Nephron progenitor cell (in vitro differentiated cells): ENCODE measurements around the gene ANO9.

Experiments used
- DNase-seq: peaks from one replicate; pipeline ENCODE4 v3.0.0; 2021
- H3K27ac Mint-ChIP-seq: 2 replicates; pipeline ENCODE4 v1.8.0; 2021; ENCODE audit warnings: mild to moderate bottlenecking, moderate library complexity, mixed read lengths
- H3K27me3 Mint-ChIP-seq: 2 replicates; pipeline ENCODE4 v1.8.0; 2021; ENCODE audit warnings: mild to moderate bottlenecking, low read depth, mixed read lengths; ENCODE audit not compliant: poor library complexity
- H3K36me3 Mint-ChIP-seq: 2 replicates; pipeline ENCODE4 v1.8.0; 2021; ENCODE audit warnings: low read depth, mixed read lengths
- H3K4me1 Mint-ChIP-seq: 2 replicates; pipeline ENCODE4 v1.8.0; 2021; ENCODE audit warnings: mixed read lengths
- H3K4me3 Mint-ChIP-seq: 2 replicates; pipeline ENCODE4 v1.8.0; 2021; ENCODE audit warnings: mild to moderate bottlenecking, moderate library complexity, mixed read lengths
- H3K9me3 Mint-ChIP-seq: 2 replicates; pipeline ENCODE4 v1.8.0; 2021; ENCODE audit warnings: mild to moderate bottlenecking, moderate library complexity, mixed read lengths
- TF ChIP-seq, protein P1 (sequence below): fragments of 200-600 bp; sonication (generic); IDR thresholded peaks from 2 replicates; pipeline ENCODE4 v1.5.0; 2021; ENCODE audit warnings: antibody characterized with exemption

ANO9 gene

DNA sequence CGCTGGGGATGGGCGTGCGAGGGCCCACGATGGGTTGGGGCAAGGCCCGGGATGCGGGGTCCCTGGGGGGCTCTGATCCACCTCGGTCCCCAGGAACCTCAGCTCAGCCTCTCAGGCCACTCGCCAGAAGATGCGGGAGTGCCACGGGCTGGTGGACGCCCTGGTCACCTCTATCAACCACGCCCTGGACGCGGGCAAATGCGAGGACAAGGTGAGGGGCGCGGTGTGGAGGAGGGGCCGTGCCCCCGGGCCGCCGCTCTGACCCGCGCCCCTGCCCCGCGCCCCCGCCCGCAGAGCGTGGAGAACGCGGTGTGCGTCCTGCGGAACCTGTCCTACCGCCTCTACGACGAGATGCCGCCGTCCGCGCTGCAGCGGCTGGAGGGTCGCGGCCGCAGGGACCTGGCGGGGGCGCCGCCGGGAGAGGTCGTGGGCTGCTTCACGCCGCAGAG lies 41.5 kb downstream of the ANO9 start:
- H3K9me3 Mint-ChIP-seq, result peaks cover 13% of the 10 kb centered on the region
- H3K27me3 Mint-ChIP-seq, result peaks cover 11% of the 10 kb centered on the region
- TF ChIP-seq, protein P1, sequence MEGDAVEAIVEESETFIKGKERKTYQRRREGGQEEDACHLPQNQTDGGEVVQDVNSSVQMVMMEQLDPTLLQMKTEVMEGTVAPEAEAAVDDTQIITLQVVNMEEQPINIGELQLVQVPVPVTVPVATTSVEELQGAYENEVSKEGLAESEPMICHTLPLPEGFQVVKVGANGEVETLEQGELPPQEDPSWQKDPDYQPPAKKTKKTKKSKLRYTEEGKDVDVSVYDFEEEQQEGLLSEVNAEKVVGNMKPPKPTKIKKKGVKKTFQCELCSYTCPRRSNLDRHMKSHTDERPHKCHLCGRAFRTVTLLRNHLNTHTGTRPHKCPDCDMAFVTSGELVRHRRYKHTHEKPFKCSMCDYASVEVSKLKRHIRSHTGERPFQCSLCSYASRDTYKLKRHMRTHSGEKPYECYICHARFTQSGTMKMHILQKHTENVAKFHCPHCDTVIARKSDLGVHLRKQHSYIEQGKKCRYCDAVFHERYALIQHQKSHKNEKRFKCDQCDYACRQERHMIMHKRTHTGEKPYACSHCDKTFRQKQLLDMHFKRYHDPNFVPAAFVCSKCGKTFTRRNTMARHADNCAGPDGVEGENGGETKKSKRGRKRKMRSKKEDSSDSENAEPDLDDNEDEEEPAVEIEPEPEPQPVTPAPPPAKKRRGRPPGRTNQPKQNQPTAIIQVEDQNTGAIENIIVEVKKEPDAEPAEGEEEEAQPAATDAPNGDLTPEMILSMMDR, result no peak

DNA sequence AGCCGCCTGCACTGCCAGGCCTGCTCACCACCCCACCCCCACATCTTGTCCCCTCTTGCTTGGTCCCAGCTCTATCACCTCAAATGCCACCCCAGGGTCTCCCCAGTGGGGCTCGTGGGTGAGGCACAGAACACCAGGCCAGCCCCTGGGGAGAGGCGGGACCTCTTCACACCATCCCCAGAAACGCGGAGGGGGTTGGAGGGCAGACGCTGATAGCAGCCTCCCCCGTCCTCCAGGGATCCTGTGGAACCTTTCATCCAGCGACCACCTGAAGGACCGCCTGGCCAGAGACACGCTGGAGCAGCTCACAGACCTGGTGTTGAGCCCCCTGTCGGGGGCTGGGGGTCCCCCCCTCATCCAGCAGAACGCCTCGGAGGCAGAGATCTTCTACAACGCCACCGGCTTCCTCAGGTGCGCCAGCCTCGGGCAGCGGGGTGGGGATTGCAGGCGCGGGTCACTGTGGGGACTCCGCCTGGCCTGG lies 42.0 kb downstream of the ANO9 start:
- H3K27me3 Mint-ChIP-seq, result peaks cover 11% of the 10 kb centered on the region
- TF ChIP-seq, protein P1, result no peak
- H3K4me3 Mint-ChIP-seq, result no peak overlapping the region
- H3K27ac Mint-ChIP-seq, result no peak overlapping the region
- no peak for DNase-seq
- H3K36me3 Mint-ChIP-seq, result no peaks in the 10 kb centered on the region
- H3K9me3 Mint-ChIP-seq, result peaks cover 13% of the 10 kb centered on the region
- H3K4me1 Mint-ChIP-seq, result no peaks in the 10 kb centered on the region

More for the DNA sequence above, 41.5 kb downstream of the ANO9 start:
- no peak for DNase-seq
- peaks cover 2% of the 10 kb centered on the region for H3K4me1 Mint-ChIP-seq
- H3K4me3 Mint-ChIP-seq, result no peak overlapping the region
- no peaks in the 10 kb centered on the region for H3K36me3 Mint-ChIP-seq
- H3K27ac Mint-ChIP-seq, result no peak overlapping the region

DNA sequence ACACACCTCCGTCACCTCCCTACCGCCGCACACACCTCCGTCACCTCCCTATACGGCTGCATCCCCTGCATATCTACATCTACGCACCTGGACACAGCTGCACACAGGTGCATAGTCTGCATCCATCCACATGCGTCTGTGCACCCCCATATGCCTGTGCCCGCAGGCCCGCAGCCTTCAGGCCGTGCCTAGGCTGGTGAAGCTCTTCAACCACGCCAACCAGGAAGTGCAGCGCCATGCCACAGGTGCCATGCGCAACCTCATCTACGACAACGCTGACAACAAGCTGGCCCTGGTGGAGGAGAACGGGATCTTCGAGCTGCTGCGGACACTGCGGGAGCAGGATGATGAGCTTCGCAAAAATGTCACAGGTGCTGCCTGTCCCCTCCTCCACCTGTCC lies 43.0 kb downstream of the ANO9 start:
- Mint-ChIP-seq H3K4me3 (no peak overlapping the region), H3K27me3 (peaks cover 11% of the 10 kb centered on the region), H3K9me3 (peaks cover 13% of the 10 kb centered on the region), H3K4me1 (no peaks in the 10 kb centered on the region), H3K36me3 (no peaks in the 10 kb centered on the region), H3K27ac (no peak overlapping the region)
- DNase-seq, result no peak
- TF ChIP-seq, protein P1, result no peak

DNA sequence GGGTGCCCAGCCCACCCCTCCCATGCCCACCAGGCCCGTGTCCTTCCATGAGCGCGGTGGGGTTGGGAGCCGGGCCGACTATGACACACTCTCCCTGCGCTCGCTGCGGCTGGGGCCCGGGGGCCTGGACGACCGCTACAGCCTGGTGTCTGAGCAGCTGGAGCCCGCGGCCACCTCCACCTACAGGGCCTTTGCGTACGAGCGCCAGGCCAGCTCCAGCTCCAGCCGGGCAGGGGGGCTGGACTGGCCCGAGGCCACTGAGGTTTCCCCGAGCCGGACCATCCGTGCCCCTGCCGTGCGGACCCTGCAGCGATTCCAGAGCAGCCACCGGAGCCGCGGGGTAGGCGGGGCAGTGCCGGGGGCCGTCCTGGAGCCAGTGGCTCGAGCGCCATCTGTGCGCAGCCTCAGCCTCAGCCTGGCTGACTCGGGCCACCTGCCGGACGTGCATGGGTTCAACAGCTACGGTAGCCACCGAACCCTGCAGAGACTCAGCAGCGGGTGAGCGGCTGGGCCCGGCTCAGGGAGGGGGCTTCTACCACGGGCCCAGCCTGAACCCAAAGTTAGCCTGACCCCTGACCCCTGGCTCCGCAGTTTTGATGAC lies 44.8 kb downstream of the ANO9 start:
- Mint-ChIP-seq H3K27ac (no peak overlapping the region), H3K9me3 (peaks cover 13% of the 10 kb centered on the region), H3K27me3 (peaks cover 11% of the 10 kb centered on the region), H3K4me3 (no peak overlapping the region), H3K4me1 (no peaks in the 10 kb centered on the region), H3K36me3 (no peaks in the 10 kb centered on the region)
- TF ChIP-seq, protein P1, result no peak
- no peak for DNase-seq

DNA sequence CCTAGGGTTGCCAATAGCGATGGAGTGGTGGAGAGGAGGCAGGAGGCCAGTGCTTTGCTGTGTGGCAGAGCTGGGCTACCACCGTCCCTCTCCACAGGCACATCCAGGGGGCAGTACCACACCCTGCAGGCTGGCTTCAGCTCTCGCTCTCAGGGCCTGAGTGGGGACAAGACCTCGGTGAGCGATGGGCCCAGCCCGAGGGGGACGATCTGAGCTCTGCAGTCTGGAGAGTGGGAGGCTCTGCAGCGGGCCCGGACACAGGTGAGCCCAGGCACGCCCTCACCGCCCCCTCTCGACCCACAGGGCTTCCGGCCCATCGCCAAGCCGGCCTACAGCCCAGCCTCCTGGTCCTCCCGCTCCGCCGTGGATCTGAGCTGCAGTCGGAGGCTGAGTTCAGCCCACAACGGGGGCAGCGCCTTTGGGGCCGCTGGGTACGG lies 45.3 kb downstream of the ANO9 start:
- H3K4me1 Mint-ChIP-seq, result no peaks in the 10 kb centered on the region
- H3K4me3 Mint-ChIP-seq, result no peak overlapping the region
- DNase-seq, result no peak
- TF ChIP-seq, protein P1, result no peak
- no peaks in the 10 kb centered on the region for H3K36me3 Mint-ChIP-seq
- peaks cover 11% of the 10 kb centered on the region for H3K27me3 Mint-ChIP-seq
- peaks cover 13% of the 10 kb centered on the region for H3K9me3 Mint-ChIP-seq
- H3K27ac Mint-ChIP-seq, result no peak overlapping the region

DNA sequence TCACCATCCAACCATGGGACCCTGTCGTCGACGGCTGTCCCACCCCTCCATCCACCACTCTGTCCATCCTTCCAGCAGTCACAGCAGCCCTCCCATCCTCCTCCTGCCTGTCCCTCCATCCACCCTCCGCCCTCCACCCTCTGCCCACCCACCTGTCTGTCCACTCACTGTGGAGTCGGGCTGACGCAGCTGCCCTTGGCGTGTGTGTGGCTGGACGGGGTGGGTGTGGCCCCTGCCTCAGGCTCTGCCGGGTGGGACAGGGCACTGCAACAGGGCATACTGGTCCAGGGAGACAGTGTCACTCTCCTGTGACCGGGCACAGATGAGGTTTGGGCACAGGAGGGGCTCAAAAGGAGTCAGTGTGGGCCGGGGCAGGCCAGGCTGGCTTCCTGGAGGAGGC lies 45.9 kb downstream of the ANO9 start:
- no peak overlapping the region for H3K27ac Mint-ChIP-seq
- DNase-seq, result no peak
- TF ChIP-seq, protein P1, result no peak
- no peaks in the 10 kb centered on the region for H3K36me3 Mint-ChIP-seq
- peaks cover 11% of the 10 kb centered on the region for H3K27me3 Mint-ChIP-seq
- H3K9me3 Mint-ChIP-seq, result peaks cover 13% of the 10 kb centered on the region
- no peak overlapping the region for H3K4me3 Mint-ChIP-seq
- no peaks in the 10 kb centered on the region for H3K4me1 Mint-ChIP-seq
